HFF-Myc (cell line): ENCODE results near the gene PBX3.

ENCODE experiments used
- DNase-seq: peaks from one replicate; pipeline ENCODE4 v3.0.0-alpha.2; 2011; ENCODE audit warnings: low read depth; ENCODE audit errors: extremely low read depth
- H3K4me3 ChIP-seq: replicated peaks from 2 replicates; pipeline ENCODE4 v1.5.1; 2011; ENCODE audit warnings: low read depth, mild to moderate bottlenecking, control low read depth, low read length
- CTCF ChIP-seq: IDR thresholded peaks from 2 replicates; pipeline ENCODE4 v1.5.1; 2012; ENCODE audit warnings: mild to moderate bottlenecking, low read depth, low read length, control low read depth; ENCODE audit errors: missing control alignments

PBX3 gene

DNA sequence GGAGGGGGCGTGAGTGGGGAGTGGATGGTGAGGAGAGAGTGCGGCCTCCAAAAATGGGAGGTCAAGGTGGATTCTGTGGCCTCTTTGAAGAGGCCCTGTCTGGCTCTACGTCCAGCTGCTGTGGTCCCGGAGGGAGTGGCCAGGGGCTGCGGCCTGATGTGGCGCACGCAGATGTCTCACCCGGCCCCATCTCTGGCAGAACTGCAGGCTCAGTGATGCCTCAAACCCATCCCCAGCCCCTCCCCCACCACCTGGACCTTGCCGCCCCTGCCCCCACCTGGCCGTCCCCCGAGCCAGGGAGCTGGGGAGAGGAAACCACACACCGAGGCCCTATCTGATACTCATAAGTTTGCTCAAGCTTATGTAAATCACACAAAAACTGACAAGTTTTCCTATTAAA, 267.6 kb downstream of the PBX3 start:
- no peak for TF ChIP-seq CTCF
- H3K4me3 ChIP-seq = no peak overlapping the region
- no peak for DNase-seq

- no peak for TF ChIP-seq CTCF
- H3K4me3 ChIP-seq = no peak overlapping the region
- DNase-seq = no peak
Measured at GRCh38 chr9:126015424-126015823, 268.3 kb downstream of the PBX3 start.

GRCh38 chr9:126016579-126017290, 269.6 kb downstream of the PBX3 start:
- no peak overlapping the region for H3K4me3 ChIP-seq
- no peak for TF ChIP-seq CTCF
- no peak for DNase-seq
